Dendritic cell treated with granulocyte-macrophage colony-stimulating factor and Interleukin-4, amounts not matched to agents 40 ng/mL and 50 ng/mL, for 4 days (primary cell): Measurements from ENCODE around the gene DDX42.
"Not testable (repeated sequence)": the region's sequence is repeated elsewhere in the genome, so short reads cannot be mapped to it uniquely, and the experiment has no call there.

Experiments
- H3K27ac Mint-ChIP-seq: one replicate; pipeline ENCODE4 v1.8.0; 2022; ENCODE audit warnings: mild to moderate bottlenecking, mixed read lengths
- H3K27me3 Mint-ChIP-seq: one replicate; pipeline ENCODE4 v1.8.0; 2022; ENCODE audit warnings: mild to moderate bottlenecking, mixed read lengths
- H3K36me3 Mint-ChIP-seq: one replicate; pipeline ENCODE4 v1.8.0; 2022; ENCODE audit warnings: low read depth, mixed read lengths
- H3K4me1 Mint-ChIP-seq: one replicate; pipeline ENCODE4 v1.8.0; 2022; ENCODE audit warnings: low read depth, mixed read lengths
- H3K4me3 Mint-ChIP-seq: one replicate; pipeline ENCODE4 v1.8.0; 2022; ENCODE audit warnings: mild to moderate bottlenecking, moderate library complexity, mixed read lengths
- H3K9me3 Mint-ChIP-seq: one replicate; pipeline ENCODE4 v1.8.0; 2022; ENCODE audit warnings: mixed read lengths
- intact Hi-C: fragments of 100-400 bp; cut with micrococcal nuclease; formaldehyde crosslinking; loops from one replicate; pipeline ENCODE4 v1.15.0; 2022

DDX42 gene

DNA sequence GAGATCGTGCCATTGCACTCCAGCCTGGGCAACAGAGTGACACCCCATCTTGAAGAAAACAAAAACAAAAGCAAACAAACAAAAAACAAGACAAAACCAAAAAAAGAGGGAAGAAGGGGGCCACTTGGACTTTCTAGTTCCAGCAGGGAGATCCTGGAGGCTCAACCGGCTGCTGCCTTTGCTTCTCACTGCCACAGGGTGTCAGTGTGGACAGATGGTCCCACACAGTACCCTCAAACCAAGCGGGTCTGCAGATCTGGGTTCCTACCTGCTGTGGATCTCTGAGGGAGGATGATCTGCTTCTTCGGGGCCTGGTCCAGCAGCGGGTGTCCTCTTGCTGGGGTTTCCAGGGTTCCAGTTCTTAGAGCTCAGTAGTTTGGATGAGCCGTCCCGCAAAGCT is 92.7 kb downstream of the DDX42 start:
- H3K4me3 Mint-ChIP-seq, H3K36me3 Mint-ChIP-seq, H3K9me3 Mint-ChIP-seq, H3K27ac Mint-ChIP-seq, intact Hi-C loops: not testable (repeated sequence)
- Mint-ChIP-seq H3K27me3 (peaks cover 17% of the 10 kb centered on the region), H3K4me1 (peaks cover 12% of the 10 kb centered on the region)
